Measurements from ENCODE around the gene UST. TPM values are rescaled to one million over a fixed set of nuclear protein-coding genes. Genes with fewer than 3 reads are reported as not detected.
"Not testable (repeated sequence)": the region's sequence is repeated elsewhere in the genome, so short reads cannot be mapped to it uniquely, and the experiment has no call there.

The UST gene
- total RNA-seq, 2 donors from 2014 or later, result 4.3 to 5.3 TPM

DNA sequence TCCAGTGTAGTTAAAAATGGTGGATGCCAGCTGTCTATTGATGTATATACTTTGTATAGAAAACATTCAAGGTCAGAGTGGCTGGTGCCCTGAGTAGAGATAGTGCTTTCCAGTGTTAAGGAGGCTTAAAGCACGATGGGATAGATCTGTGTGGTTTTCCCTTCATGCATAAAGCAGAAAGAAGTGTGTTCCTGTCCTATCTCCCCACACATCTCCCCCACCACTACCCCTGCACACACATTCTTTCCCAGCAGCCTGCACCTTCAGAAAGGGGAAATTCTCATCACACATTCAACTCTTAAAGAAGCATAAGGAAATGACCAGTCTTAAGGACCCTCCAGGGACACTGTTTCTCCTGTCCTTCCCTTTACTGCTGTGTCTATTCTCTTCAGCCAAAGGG is 349.0 kb downstream of the UST start:
- H3K4me3 ChIP-seq, result no peak overlapping the region
- no peak overlapping the region for H3K27ac ChIP-seq
- no peaks in the 10 kb centered on the region for H3K4me1 ChIP-seq
- no peaks in the 10 kb centered on the region for H3K27me3 ChIP-seq
- TF ChIP-seq CTCF (IDR thresholded peaks at IDR 0.05), result no peak
- H3K9me3 ChIP-seq, result peaks cover 0 to 22% of the 10 kb centered on the region in 2 donors
- DNase-seq (ENCODE audit: low spot score), result no peak
- H3K36me3 ChIP-seq, result no peaks in the 10 kb centered on the region

DNA sequence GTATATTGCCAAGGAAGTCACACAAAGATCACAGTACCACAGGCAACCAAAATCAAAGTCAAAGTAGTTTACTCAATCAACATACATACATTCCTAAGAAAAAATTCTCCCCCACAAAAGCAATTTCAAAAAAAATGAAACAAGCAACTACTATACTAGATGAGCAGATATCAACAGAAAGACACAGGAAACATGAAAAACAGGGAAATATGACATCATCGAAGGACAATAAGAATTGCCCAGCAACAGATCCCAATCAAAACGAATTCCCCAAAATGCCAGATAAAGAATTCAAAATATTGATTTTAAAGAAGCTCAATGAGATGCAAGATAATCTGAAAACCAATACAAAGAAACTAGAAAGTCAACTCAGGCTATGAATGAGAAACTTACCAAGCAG is 351.0 kb downstream of the UST start:
- no peak for DNase-seq (ENCODE audit: low spot score)
- no peaks in the 10 kb centered on the region for H3K36me3 ChIP-seq
- TF ChIP-seq CTCF (IDR thresholded peaks at IDR 0.05), result no peak
- H3K9me3 ChIP-seq, result peaks cover 0 to 22% of the 10 kb centered on the region in 2 donors
- H3K4me3 ChIP-seq, result no peak overlapping the region
- H3K27ac ChIP-seq, result no peak overlapping the region
- H3K4me1 ChIP-seq, result no peaks in the 10 kb centered on the region
- no peaks in the 10 kb centered on the region for H3K27me3 ChIP-seq

DNA sequence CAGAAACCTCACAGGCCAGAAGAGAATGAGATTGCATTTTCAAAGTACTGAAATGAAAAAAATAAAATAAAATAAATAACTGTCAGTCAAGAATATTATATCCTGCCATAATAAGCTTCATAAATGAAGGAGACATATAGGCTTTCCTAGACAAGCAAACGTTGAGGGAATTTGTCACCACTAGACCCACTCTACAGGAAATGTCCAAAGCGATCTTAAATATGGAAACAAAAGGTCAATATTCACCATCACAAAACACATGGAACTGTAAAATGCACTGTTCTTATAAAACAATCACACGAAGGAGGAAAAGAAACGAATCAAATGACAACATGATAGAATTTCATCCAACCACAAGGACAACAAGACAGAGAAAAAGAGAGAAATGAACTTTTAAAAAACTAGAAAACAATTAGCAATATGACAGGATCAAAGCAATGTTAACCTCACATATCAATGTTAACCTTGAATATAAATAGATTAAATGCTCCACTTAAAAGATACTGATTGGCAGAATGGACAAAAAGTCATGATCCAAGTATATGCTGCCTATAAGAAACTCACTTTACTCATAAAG is 352.0 kb downstream of the UST start:
- peaks cover 0 to 22% of the 10 kb centered on the region in 2 donors for H3K9me3 ChIP-seq
- H3K27me3 ChIP-seq, result no peaks in the 10 kb centered on the region
- H3K36me3 ChIP-seq, result no peaks in the 10 kb centered on the region
- TF ChIP-seq CTCF (IDR thresholded peaks at IDR 0.05), result no peak
- no peak overlapping the region for H3K27ac ChIP-seq
- H3K4me3 ChIP-seq, result no peak overlapping the region
- DNase-seq (ENCODE audit: low spot score), result no peak
- no peaks in the 10 kb centered on the region for H3K4me1 ChIP-seq

DNA sequence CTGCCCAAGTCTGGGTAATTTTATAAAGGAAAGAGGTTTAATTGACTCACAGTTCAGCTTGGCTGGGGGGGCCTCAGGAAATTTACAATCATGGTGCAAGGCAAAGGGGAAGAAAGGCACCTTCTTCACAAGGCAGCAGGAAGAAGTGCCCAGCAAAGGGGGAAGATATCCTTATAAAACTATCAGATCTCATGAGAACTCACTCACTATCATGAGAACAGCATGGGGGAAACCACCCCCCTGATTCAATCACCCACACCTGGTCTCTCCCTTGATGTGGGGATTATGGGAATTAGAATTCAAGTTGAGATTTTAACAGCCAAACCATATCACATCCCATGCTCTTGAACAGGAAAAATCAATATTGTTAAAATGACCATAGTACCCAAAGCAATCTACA is 355.5 kb downstream of the UST start:
- TF ChIP-seq CTCF (IDR thresholded peaks at IDR 0.05), result no peak
- H3K9me3 ChIP-seq, result peaks cover 0 to 20% of the 10 kb centered on the region in 2 donors
- H3K27ac ChIP-seq, result no peak overlapping the region
- H3K4me3 ChIP-seq, result no peak overlapping the region
- no peaks in the 10 kb centered on the region for H3K36me3 ChIP-seq
- H3K27me3 ChIP-seq, result no peaks in the 10 kb centered on the region
- DNase-seq (ENCODE audit: low spot score), result no peak
- H3K4me1 ChIP-seq, result no peaks in the 10 kb centered on the region

DNA sequence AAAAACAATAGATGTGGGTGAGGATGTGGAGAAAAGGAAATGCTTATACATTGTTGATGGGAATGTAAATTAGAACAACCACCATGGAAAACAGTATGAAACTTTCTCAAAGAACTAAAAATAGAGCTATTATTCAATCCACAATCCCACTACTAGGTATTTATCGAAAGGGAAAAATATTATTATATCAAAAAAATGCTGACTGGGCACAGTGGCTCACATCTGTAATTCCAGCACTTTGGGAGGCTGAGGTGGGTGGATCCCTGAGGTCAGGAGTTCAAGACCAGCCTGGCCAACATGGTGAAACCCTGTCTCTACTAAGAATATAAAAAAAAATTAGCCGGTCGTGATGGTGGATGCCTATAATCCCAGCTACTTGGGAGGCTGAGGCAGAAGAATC is 357.1 kb downstream of the UST start:
- DNase-seq (ENCODE audit: low spot score); H3K9me3 ChIP-seq; H3K36me3 ChIP-seq; H3K4me3 ChIP-seq; H3K27ac ChIP-seq; H3K4me1 ChIP-seq; H3K27me3 ChIP-seq: not testable (repeated sequence)

DNA sequence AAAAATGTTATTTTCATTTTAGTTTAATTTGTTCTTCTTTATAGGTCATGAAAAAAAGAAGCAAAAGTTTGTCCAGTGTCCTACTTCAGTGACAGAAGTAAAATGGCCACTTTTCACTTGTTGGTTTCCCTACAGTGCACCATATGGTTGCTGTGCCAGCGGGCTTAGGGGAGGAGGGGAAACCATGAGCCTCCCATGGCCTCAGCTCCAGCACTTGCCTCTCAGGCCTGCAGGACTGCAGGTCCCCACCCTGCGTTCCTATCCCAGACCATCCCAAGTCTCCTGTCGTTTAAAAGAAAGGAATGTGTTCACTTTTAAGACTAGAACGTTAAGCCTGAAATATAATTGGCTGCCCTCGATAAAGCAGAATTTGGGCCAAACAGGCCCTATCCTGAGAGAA is 360.7 kb downstream of the UST start:
- H3K4me1 ChIP-seq, result no peaks in the 10 kb centered on the region
- no peak for DNase-seq (ENCODE audit: low spot score)

More for the DNA sequence above, 360.7 kb downstream of the UST start:
- no peaks in the 10 kb centered on the region for H3K27me3 ChIP-seq
- H3K36me3 ChIP-seq, result no peaks in the 10 kb centered on the region
- H3K4me3 ChIP-seq, result no peak overlapping the region
- H3K27ac ChIP-seq, result no peak overlapping the region
- no peak for TF ChIP-seq CTCF (IDR thresholded peaks at IDR 0.05)
- no peaks in the 10 kb centered on the region for H3K9me3 ChIP-seq
